ENCODE measurements around the gene TDRD7. TPM values are rescaled to one million over a fixed set of nuclear protein-coding genes. Genes with fewer than 3 reads are reported as not detected.

TDRD7 gene
- total RNA-seq, 1 donor from 2014 or later, result 8.1 TPM

DNA sequence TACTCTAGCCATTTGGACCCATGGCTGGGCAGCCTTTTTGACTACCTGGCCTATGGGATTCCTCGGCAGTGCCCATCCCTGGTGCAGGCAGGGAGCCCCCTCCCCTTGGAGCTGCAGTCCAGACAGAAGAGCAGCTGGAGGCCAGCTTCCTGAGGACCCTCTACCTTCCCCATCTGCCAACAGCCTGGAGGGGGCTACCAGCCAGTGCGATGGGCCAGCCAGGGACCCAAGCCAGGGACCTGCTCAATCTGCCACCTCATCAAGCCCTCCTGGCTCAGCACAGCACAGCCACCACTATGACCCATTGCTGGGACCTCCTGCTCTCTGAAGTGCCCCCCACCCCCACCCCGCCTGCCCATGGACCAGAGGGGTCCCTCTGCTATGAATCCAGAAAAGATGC lies 22.6 kb upstream of the TDRD7 start:
- H3K9me3 ChIP-seq (ENCODE audit: low read depth), result no peaks in the 10 kb centered on the region
- no peaks in the 10 kb centered on the region for H3K27me3 ChIP-seq
- H3K36me3 Mint-ChIP-seq, result no peaks in the 10 kb centered on the region
- peaks cover 6% of the 10 kb centered on the region for H3K4me1 ChIP-seq
- H3K79me2 ChIP-seq (ENCODE audit: low read depth), result no peaks in the 10 kb centered on the region
- no peaks in the 10 kb centered on the region for H3K36me3 ChIP-seq
- no peak overlapping the region for H3K9ac ChIP-seq
- no peak overlapping the region for H3K4me2 ChIP-seq
- H3K4me3 Mint-ChIP-seq, result no peak overlapping the region
- DNase-seq (ENCODE audit: low spot score), result no peak
- no peak overlapping the region for H3K27ac ChIP-seq
- TF ChIP-seq EZH2phosphoT487 (IDR thresholded peaks at IDR 0.05) (no peak), EZH2 (IDR thresholded peaks at IDR 0.05) (no peak)
- TF ChIP-seq, protein P1, sequence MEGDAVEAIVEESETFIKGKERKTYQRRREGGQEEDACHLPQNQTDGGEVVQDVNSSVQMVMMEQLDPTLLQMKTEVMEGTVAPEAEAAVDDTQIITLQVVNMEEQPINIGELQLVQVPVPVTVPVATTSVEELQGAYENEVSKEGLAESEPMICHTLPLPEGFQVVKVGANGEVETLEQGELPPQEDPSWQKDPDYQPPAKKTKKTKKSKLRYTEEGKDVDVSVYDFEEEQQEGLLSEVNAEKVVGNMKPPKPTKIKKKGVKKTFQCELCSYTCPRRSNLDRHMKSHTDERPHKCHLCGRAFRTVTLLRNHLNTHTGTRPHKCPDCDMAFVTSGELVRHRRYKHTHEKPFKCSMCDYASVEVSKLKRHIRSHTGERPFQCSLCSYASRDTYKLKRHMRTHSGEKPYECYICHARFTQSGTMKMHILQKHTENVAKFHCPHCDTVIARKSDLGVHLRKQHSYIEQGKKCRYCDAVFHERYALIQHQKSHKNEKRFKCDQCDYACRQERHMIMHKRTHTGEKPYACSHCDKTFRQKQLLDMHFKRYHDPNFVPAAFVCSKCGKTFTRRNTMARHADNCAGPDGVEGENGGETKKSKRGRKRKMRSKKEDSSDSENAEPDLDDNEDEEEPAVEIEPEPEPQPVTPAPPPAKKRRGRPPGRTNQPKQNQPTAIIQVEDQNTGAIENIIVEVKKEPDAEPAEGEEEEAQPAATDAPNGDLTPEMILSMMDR (IDR thresholded peaks at IDR 0.05), result no peak
- H3K9me3 Mint-ChIP-seq, result no peaks in the 10 kb centered on the region
- H3K4me1 Mint-ChIP-seq, result peaks cover 11% of the 10 kb centered on the region
- H2AFZ ChIP-seq (replicated peaks), result no peak overlapping the region
- H3K27ac Mint-ChIP-seq, result no peak overlapping the region
- H4K20me1 ChIP-seq (ENCODE audit: low read depth), result no peaks in the 10 kb centered on the region
- no peaks in the 10 kb centered on the region for H3F3A ChIP-seq (ENCODE audit: low read depth)
- H3K27me3 Mint-ChIP-seq (ENCODE audit: insufficient read depth, low read depth), result peaks cover 9% of the 10 kb centered on the region
- no peak overlapping the region for H3K4me3 ChIP-seq

DNA sequence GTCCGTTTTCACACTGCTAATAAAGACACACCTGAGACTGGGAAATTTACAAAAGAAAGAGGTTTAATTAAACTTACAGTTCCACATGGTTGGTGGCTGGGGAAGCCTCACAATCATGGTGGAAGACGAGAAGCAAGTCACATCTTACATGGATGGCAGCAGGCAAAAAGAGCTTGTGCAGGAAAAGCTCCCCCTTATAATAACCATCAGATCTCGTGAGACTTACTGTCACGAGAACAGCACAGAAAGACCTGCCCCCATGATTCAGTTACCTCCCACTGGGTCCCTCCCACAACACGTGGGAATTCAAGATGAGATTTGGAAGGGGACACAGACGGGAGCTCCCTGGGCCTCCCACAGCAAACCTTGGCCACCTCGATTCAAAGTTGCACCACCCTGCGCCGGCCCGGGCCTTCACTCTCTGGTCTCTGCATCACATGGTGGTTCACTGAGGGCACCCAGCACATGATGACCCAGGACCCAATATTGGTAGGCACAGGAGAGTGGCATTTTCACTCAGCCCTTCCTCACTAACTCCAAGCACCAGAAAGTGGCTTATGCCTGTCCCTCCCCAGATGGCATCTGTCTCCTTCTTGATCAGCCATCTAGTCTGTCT lies 21.0 kb upstream of the TDRD7 start:
- H3F3A ChIP-seq (ENCODE audit: low read depth), result no peaks in the 10 kb centered on the region
- no peaks in the 10 kb centered on the region for H3K27me3 ChIP-seq
- no peaks in the 10 kb centered on the region for H3K79me2 ChIP-seq (ENCODE audit: low read depth)
- H2AFZ ChIP-seq (replicated peaks), result no peak overlapping the region
- TF ChIP-seq EZH2phosphoT487 (IDR thresholded peaks at IDR 0.05), result no peak
- no peak for TF ChIP-seq EZH2 (IDR thresholded peaks at IDR 0.05)
- TF ChIP-seq, protein P1 (IDR thresholded peaks at IDR 0.05), result no peak
- H3K4me3 ChIP-seq, result no peak overlapping the region
- Mint-ChIP-seq H3K27me3 (ENCODE audit: insufficient read depth, low read depth) (peaks cover 13% of the 10 kb centered on the region), H3K27ac (no peak overlapping the region), H3K4me3 (no peak overlapping the region), H3K4me1 (peaks cover 13% of the 10 kb centered on the region), H3K36me3 (no peaks in the 10 kb centered on the region), H3K9me3 (no peaks in the 10 kb centered on the region)
- no peak for DNase-seq (ENCODE audit: low spot score)
- H3K9ac ChIP-seq, result no peak overlapping the region
- H3K4me2 ChIP-seq, result no peak overlapping the region
- H4K20me1 ChIP-seq (ENCODE audit: low read depth), result no peaks in the 10 kb centered on the region
- H3K4me1 ChIP-seq, result peaks cover 16% of the 10 kb centered on the region
- no peaks in the 10 kb centered on the region for H3K36me3 ChIP-seq
- H3K9me3 ChIP-seq (ENCODE audit: low read depth), result no peaks in the 10 kb centered on the region
- H3K27ac ChIP-seq, result no peak overlapping the region

DNA sequence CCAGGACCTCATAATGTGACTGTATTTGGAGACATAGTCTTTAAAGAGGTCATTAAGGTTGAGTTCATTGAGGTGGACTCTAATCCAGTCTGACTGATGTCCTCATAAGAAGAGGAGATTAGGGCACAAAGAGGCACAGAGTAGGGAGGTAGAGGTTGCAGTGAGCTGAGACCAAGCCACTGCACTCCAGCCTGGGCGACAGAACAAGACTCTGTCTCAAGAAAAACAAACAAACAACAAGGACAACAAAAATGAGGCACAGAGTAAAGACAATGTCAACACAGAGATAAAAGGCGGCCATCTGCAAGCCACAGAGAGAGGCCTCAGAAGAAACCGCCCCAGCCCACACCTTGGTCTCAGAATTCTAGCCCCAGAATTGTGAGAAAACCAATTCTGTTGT lies 17.0 kb upstream of the TDRD7 start:
- Mint-ChIP-seq H3K27me3 (ENCODE audit: insufficient read depth, low read depth) (peaks cover 10% of the 10 kb centered on the region), H3K4me1 (peaks cover 10% of the 10 kb centered on the region), H3K36me3 (no peaks in the 10 kb centered on the region), H3K4me3 (no peak overlapping the region), H3K9me3 (no peaks in the 10 kb centered on the region), H3K27ac (no peak overlapping the region)
- Histone ChIP-seq H3K4me2 (peak overlapping the region; percentile 37), H2AFZ (replicated peaks) (no peak overlapping the region), H3K27me3 (no peaks in the 10 kb centered on the region), H3K4me3 (no peak overlapping the region), H4K20me1 (ENCODE audit: low read depth) (no peaks in the 10 kb centered on the region), H3K27ac (no peak overlapping the region), H3K36me3 (no peaks in the 10 kb centered on the region), H3F3A (ENCODE audit: low read depth) (no peaks in the 10 kb centered on the region), H3K9me3 (ENCODE audit: low read depth) (no peaks in the 10 kb centered on the region), H3K79me2 (ENCODE audit: low read depth) (no peaks in the 10 kb centered on the region), H3K4me1 (peaks cover 13% of the 10 kb centered on the region), H3K9ac (no peak overlapping the region)
- TF ChIP-seq EZH2phosphoT487 (IDR thresholded peaks at IDR 0.05), result no peak
- no peak for TF ChIP-seq EZH2 (IDR thresholded peaks at IDR 0.05)
- TF ChIP-seq, protein P1 (IDR thresholded peaks at IDR 0.05), result no peak
- DNase-seq (ENCODE audit: low spot score), result no peak

Data from neural progenitor cell (in vitro differentiated cells).